GM10266 (cell line): ENCODE data around the gene ASL.
"Not testable (repeated sequence)": the region's sequence is repeated elsewhere in the genome, so short reads cannot be mapped to it uniquely, and the experiment has no call there.

Experiments
- DNase-seq: peaks from one replicate; pipeline ENCODE4 v3.0.0; 2012; ENCODE audit errors: extremely low spot score
- TF ChIP-seq, protein P1 (sequence below): IDR thresholded peaks from 2 replicates; pipeline ENCODE4 v1.5.1; 2012; ENCODE audit warnings: mild to moderate bottlenecking, low read depth; ENCODE audit not compliant: control insufficient read depth, insufficient read depth; ENCODE audit errors: missing control alignments

ASL gene

DNA sequence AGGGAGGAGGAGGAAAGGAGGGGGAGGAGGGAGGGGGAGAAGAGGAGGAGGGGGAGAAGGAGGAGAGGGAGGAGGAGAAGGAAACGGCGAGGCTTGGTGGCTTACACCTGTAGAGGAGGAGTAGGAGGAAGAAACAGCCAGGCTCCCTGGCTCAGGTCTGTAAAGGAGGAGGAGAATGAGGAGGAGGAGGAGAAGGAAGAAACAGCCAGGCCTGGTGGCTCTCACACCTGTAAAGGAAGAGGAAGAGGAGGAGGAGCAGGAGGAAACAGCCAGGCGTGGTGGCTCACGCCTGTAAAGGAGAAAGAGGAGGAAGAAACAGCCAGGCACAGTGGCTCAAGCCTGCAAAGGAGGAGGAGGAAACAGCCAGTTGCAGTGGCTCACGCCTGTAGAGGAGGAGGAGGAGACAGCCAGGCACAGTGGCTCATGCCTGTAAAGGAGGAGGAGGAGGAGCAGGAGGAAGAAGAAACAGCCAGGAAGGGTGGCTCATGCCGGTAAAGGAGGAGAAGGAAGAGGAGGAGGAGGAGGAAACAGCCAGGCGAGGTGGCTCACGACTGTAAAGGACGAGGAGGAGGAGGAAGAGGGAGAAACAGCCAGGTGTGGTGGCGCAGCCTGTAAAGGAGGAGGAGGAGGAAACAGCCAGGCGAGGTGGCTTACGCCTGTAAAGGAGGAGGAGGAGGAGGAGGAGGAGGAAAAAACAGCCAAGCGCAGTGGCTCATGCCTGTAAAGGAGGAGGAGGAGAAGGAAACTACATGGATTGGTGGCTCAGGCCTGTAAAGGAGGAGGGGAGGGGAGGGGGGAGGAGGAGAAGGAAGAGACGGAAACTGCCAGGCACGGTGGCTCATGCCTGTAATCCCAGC, 24.2 kb downstream of the ASL start:
- TF ChIP-seq, protein P1, sequence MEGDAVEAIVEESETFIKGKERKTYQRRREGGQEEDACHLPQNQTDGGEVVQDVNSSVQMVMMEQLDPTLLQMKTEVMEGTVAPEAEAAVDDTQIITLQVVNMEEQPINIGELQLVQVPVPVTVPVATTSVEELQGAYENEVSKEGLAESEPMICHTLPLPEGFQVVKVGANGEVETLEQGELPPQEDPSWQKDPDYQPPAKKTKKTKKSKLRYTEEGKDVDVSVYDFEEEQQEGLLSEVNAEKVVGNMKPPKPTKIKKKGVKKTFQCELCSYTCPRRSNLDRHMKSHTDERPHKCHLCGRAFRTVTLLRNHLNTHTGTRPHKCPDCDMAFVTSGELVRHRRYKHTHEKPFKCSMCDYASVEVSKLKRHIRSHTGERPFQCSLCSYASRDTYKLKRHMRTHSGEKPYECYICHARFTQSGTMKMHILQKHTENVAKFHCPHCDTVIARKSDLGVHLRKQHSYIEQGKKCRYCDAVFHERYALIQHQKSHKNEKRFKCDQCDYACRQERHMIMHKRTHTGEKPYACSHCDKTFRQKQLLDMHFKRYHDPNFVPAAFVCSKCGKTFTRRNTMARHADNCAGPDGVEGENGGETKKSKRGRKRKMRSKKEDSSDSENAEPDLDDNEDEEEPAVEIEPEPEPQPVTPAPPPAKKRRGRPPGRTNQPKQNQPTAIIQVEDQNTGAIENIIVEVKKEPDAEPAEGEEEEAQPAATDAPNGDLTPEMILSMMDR: no peak
- no peak for DNase-seq

DNA sequence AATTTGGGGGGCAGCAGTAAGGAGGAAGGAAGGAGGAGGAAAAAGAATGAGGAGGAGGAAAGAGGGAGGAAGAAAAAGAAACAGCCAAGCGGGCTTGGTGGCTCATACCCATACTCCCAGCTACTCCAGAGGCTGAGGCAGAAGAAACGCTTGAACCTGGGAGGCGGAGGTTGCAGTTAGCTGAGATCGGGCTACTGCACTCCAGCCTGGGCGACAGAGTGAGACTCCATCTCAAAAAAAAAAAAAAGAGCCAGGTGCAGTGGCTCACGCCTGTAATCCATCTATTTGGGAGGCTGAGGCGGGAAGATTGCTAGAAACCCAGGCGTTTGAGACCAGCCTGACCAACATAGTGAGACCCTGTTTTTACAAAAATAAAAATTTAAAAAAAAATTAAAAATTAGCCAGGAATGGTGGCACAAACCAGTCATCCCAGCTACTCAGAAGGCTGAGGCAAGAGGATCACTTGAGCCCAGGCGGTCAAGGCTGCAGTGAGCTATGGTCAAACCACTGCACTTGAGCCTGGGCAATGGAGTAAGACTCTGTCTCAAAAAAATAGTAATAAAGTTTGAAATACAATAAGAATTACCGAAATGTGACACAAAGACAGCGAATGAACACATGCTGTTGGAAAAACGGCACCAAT, 24.9 kb downstream of the ASL start:
- no peak for DNase-seq
- TF ChIP-seq, protein P1: no peak

DNA sequence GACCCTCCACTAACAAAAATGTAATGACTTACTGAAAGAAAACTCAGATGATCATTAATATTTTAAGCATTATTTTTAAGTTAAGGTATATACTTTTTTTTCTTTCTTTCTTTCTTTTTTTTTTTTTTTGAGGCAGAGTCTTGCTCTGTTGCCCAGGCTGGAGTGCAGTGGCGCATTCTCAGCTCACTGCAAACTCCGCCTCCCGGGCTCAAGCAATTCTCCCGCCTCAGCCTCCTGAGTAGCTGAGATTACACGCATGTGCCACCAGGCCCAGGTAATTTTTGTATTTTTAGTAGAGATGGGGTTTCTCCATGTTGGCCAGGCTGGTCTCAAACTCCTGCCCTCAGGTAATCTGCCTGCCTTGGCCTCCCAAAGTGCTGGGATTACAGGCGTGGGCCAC, 26.5 kb downstream of the ASL start:
- not testable (repeated sequence) for DNase-seq

DNA sequence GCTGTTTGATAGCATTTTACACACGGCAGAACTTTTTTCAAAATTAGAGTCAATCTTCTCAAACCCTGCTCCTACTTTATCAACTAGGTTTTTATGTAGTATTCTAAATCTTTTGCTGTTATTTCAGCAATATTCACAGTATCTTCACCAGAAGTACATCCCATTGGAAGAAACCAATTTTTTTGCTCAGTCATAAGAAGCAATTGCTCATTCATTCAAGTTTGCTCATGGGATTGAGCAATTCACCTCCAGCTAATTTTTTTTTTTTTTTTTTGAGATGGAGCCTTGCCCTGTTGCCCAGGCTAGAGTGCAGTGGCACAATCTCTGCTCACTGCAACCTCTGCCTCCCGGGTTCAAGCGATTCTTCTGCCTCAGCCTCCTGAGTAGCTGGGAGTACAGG, 28.4 kb downstream of the ASL start:
- not testable (repeated sequence) for DNase-seq

DNA sequence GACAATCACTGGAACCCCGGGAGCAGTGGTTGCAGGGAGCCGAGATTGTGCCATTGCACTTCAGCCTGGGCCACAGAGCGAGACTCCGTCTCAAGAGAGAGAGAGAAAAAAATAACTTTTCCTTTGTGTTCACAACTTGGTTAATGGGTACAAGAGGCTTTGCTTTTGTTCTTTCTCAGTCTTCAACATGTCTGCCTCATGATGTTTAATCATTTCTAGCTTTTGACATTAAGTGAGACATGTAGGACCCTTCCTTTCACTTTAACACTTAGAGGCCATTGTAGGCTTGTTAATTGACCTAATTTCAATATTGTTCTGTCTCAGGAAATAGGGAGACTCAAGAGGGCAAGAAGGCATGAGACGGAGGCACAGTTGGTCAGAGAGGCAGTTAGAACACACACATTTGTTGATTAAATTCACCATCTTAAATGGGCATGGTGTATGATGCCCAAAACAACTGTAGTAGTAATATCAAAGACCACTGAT, 29.7 kb downstream of the ASL start:
- no peak for DNase-seq
- TF ChIP-seq, protein P1: no peak

DNA sequence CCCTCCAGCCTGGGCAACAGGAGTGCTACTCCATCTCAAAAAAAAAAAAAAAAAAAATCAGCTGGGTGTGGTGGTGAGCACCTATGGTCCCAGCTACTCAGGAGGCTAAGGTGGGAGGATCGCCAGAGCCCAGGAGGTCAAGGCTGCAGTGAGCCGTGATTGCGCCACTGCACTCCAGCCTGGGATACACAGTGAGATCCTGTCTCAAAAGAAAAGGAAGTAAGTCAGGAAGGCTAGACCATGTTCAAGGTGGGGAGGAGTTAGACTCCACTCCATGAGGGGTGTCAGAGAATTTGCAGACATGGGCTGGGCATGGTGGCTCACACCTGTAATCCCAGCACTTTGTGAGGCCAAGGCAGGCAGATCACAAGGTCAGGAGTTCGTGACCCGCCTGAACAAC, 32.8 kb downstream of the ASL start:
- DNase-seq: not testable (repeated sequence)

DNA sequence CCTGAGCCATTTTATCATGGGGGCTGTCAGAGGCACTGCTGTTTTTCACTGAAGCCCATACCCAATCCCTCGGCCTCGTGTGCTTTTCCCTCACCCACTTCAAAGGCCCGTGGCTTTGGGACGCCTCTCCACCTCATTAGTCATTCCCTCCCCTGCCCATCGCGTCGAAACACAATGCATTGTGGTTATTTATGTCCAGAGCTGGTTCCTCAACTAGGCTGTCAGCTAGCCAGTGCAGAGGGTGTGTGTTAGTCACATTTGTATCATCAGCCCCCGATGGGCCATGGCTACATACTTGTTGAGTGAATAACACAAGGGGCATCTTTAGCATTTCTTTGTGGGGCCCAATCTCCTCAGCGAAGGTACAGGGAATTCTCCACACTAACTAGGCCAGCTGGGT, 35.2 kb downstream of the ASL start:
- TF ChIP-seq, protein P1: no peak
- no peak for DNase-seq

DNA sequence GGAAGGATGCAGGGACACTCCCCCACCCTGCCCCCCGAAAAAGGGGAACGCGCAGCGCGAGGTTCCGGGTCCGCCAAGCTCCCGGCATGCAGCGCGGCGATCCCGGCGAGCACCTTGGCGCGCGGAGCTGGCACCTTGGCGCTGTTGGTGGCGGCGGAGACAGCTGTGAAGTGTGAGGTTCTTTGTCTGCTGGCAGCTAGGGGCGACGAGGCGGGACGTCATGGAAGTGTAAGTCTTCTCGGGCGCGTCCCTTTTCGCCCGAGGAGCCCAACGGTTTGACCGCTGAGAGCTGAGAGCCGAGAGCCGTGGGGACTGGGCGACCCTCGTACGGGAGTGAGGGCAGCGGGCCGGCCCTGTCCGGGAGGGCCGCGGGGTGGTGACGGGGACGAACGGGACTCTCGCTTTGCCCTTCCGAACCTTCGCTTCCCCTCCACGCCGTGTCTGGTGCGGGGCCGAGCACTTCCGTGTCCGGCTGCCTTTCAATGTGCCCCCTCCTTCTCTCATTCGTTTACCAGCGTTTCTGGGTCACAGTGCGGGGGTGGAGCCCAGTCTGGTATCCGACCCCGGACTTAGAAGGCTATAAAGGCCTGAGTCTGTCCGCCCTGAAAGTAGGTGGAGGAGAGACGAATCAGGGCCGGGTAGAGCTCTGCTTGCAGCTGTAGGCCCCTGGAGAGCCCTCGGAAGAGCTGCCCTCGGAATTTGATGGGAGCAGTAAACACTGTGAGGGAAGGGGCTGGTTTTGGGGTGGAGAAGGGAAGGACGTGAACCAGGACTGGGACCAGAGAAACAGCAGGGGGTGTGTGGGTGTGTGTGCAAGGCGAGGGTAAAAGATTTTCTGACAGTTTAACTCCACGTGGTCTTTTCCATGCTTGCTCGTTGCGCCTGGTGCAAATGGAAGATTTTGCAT, 39.4 kb downstream of the ASL start, which contains the start of gene CRCP:
Gene CRCP, plus strand, starts transcription at position 105 of the 907 bp plus-strand sequence. Its CDS starts 116 bp downstream, at position 221.
- TF ChIP-seq, protein P1: no peak
- DNase-seq: peak; percentile 87

DNA sequence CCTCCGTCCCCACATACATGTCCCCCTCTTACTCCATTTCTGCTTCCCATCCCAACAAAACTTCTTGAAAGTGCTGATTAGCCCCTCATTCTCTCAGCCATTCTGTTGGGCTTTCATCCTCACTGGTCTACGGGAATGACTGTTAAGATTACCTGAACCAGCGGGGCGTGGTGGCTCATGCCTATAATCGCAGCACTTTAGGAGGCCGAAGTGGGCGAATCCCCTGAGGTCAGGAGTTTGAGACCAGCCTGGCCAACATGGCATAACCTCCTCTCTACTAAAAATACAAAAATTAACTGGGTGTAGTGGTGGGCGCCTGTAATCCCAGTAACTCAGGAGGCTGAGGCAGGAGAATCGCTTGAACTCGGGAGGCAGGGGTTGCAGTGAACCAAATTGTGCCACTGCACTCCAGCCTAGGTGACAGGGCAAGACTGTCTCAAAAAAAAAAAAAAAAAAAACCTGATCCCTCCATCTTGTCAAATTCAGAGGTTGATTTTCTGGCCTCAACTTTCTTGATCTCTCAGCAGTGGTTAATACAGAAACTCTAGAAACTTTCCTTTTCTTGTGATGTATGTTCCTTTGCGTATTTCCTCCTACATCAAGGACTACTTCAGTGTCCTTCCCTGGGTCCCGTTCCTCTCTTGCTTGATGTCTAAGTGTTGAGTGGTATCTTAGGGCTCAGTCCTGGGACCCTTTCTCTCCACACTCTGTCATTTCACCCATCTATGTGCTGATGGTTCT, 41.2 kb downstream of the ASL start:
- not testable (repeated sequence) for DNase-seq
